Fibroblast of pulmonary artery (primary cell): ENCODE measurements around the gene SAT2.
"Not testable (repeated sequence)": the region's sequence is repeated elsewhere in the genome, so short reads cannot be mapped to it uniquely, and the experiment has no call there.

Experiments
- DNase-seq: peaks from one replicate; pipeline ENCODE4 v3.0.0-alpha.2; 2010; ENCODE audit warnings: low read depth
- H3K4me3 ChIP-seq: replicated peaks from 2 replicates; pipeline ENCODE4 v1.5.1; 2011; ENCODE audit warnings: low read depth, mild to moderate bottlenecking, control low read depth, low read length, moderate library complexity
- TF ChIP-seq, protein P1 (sequence below): IDR thresholded peaks from 2 replicates; pipeline ENCODE4 v1.5.1; 2011; ENCODE audit warnings: mild to moderate bottlenecking, control low read depth, low read length, inconsistent platforms; ENCODE audit errors: missing control alignments

SAT2 gene

GRCh38 chr17:7650509-7651096 lies 23.0 kb upstream of the SAT2 start, which contains the start of gene ATP1B2:
TSS of gene ATP1B2 (plus strand) at chr17:7650926. CDS start at chr17:7651519, 593 bp downstream.
- H3K4me3 ChIP-seq, result peak within 1 kb of the TSS; percentile 37
- peak; percentile 31 for DNase-seq
- TF ChIP-seq, protein P1, sequence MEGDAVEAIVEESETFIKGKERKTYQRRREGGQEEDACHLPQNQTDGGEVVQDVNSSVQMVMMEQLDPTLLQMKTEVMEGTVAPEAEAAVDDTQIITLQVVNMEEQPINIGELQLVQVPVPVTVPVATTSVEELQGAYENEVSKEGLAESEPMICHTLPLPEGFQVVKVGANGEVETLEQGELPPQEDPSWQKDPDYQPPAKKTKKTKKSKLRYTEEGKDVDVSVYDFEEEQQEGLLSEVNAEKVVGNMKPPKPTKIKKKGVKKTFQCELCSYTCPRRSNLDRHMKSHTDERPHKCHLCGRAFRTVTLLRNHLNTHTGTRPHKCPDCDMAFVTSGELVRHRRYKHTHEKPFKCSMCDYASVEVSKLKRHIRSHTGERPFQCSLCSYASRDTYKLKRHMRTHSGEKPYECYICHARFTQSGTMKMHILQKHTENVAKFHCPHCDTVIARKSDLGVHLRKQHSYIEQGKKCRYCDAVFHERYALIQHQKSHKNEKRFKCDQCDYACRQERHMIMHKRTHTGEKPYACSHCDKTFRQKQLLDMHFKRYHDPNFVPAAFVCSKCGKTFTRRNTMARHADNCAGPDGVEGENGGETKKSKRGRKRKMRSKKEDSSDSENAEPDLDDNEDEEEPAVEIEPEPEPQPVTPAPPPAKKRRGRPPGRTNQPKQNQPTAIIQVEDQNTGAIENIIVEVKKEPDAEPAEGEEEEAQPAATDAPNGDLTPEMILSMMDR, result no peak

GRCh38 chr17:7647018-7647417 lies 19.4 kb upstream of the SAT2 start:
- TF ChIP-seq, protein P1, result no peak
- no peak for DNase-seq
- no peak overlapping the region for H3K4me3 ChIP-seq

DNA sequence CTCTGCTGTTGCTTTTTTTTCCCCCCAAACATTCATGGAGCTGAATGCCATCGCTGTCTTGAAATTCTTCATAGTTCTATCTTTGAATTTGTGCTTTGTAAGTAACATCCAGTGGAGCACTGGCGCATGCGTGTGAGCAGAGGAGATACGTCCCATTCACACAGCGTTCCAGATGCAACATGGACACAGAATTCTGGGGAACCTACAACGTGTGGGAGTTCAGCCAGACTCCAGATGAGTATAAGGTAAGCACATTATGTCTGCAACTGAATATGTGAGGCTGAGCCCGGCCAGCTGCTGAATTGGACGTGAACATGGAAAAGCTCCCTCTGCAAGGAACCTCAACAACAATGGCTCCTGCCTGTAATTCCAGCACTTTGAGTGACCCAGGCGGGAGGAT lies 18.8 kb upstream of the SAT2 start:
- no peak overlapping the region for H3K4me3 ChIP-seq
- TF ChIP-seq, protein P1, result no peak
- DNase-seq, result no peak

DNA sequence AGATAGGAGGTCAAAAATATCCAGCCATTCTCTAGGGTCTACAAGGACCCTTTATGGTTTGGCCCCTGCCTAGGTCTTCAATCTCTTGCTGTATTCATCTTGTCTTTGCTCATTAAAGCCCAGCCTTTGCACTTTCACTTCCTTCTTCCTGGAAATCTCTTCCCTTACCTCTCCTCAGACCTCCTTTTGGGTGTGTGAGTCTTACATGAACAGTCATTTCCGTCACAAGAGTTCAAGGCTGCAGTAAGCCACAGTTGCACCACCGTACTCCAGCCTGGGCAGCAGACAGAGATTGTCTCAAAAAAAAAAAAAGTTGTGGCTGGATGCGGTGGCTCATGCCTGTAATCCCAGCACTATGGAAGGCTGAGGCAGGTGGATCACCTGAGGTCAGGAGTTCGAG lies 17.2 kb upstream of the SAT2 start:
- DNase-seq, result no peak
- TF ChIP-seq, protein P1, result no peak
- no peak overlapping the region for H3K4me3 ChIP-seq

GRCh38 chr17:7641635-7642034 lies 14.0 kb upstream of the SAT2 start:
- DNase-seq, result not testable (repeated sequence)

DNA sequence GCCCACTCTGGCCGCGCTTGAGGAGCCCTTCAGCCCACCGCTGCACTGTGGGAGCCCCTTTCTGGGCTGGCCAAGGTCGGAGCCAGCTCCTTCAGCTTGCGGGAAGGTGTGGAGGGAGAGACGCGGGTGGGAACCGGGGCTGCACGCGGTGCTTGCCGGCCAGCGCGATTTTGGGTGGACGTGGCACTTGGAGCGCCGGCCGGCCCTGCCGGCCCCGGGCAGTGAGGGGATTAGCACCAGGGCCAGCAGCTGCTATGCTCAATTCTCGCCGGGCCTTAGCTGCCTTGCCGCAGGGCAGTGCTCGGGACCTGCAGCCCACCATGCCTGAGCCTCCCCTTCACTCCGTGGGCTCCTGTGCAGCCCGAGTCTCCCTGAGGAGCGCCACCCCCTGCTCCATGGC lies 13.2 kb upstream of the SAT2 start:
- no peak for DNase-seq
- no peak overlapping the region for H3K4me3 ChIP-seq
- TF ChIP-seq, protein P1, result no peak

More at GRCh38 chr17:7641635-7642034, 14.0 kb upstream of the SAT2 start:
- not testable (repeated sequence) for H3K4me3 ChIP-seq

DNA sequence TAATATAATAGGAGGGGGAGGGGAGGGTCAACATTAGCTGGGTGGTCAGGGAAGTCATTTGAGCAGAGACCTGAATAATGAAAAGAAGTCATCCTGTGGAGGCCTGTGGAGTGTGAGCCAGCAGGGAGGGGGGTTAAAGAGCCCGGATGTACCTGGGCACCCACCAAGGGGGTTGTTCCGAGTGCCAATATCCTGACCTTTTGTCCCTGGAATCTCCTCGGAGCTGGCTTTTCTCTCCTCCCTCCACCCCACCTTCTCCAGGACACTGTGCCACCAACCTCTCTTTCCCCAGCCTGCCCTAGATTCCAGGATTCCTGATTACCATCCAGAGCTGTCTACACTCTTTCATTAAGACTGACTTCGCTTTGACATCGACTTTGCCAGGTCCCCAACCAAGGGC lies 8.5 kb upstream of the SAT2 start:
- no peak overlapping the region for H3K4me3 ChIP-seq
- no peak for DNase-seq
- TF ChIP-seq, protein P1, result no peak
